Fibroblast of peridontal ligament (primary cell): ENCODE data around the gene MYRIP.
A peak's percentile ranks its signal among the peaks of the same experiment; 100 is the strongest.
"Not testable (repeated sequence)": the region's sequence is repeated elsewhere in the genome, so short reads cannot be mapped to it uniquely, and the experiment has no call there.

Source experiments
- DNase-seq: peaks from one replicate; pipeline ENCODE4 v3.0.0-alpha.2; 2010; ENCODE audit errors: extremely low read depth

Gene MYRIP

DNA sequence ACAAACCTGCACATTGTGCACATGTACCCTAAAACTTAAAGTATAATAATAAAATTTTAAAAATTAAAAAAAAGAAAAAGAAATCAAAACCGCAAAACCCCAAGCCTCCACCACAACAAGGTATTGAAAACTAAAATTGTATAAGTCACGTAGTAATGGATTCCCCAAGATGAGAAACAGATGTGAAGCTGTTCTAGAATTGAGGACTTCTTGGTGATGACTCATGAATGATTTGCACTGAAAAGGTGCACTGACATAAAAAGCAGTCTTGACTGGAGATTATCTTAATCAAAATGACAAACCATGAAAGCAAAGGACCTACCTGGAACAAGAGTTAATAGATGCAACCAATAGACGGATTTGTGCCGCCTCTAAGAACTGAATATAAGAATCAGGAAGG, 225.8 kb downstream of the MYRIP start:
- peak; percentile 79 for DNase-seq

DNA sequence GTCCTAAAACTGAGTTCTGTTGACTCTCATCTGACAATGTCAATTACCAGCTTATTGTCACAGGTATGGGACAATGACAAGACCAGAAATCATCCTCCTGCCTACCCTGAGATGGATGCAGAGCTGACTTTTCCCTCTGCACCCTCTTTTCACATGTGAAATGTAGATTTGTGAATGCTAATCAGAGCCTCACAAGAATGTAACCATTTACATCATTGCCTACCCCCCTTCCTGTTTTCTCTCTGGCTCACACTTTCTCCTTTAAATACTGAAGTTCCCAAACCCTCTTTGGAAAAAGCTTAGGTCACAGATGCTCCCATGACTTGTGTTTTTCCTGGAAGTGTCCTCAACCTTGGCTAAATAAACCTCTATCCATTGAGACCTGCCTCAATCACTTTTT, 228.2 kb downstream of the MYRIP start:
- no peak for DNase-seq

DNA sequence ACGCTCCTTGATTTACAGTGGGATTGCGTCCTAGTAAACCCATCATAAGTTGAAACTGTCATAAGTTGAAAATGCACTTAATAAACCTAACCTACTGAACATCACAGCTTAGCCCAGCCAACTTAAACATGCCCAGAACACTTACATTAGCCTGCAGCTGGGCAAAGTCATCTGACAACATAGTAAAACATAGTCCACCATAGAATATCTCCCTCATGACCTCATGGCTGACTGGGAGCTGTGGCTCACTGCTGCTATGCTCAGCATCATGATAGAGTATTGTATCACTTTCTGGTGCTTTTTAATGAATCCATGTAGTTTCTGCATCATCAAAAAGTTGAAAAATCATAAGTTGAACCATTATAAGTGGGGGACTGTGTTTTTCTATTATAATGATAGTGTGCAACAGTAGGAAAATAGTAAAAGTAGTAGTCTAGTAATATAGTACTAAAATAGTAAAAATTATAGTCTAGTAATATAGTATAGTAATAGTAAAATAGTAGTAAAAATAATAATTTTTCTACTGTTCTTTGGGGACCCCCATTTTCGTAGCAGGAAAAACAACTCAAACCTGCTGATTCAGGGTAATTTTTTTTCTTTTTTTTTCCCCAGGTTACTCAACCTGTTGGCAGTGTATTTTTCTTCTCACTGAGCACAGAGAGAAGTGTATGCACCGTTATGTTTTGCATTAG, 233.5 kb downstream of the MYRIP start:
- peak; percentile 72 for DNase-seq

DNA sequence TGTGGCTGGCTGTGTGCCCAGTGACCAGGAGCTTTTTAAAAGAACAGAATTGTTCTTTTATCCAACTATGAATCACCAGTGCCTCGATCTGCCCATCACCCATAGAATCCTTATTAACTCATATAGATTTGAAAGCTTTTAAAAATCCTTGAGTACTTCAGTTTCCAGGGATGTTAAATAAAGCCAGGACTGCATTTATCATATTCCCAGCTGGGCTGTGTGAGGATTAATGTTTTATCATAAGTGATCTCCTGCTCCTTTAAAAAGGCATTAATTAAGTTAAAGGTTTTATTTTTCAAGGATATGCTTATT, 234.0 kb downstream of the MYRIP start:
- DNase-seq, result peak; percentile 86

DNA sequence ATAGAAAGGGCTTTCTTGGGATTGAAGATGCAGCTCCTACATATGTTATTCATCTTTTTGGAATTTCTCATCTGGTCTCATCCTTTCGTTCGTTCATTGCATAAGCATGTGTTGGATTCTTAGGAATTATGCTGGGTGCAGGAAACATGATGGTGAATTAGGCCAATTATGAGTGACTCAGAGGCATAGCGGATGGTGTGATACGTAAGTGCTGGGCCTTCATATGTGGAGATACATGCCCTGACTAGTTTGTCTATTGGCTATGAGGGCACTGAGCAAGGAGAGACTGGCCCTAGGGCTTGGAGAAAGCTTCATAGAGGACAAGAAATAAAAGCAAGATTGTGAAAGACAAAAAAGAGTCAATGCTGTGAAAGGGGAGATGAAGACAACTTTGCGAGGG, 235.1 kb downstream of the MYRIP start:
- peak; percentile 96 for DNase-seq

DNA sequence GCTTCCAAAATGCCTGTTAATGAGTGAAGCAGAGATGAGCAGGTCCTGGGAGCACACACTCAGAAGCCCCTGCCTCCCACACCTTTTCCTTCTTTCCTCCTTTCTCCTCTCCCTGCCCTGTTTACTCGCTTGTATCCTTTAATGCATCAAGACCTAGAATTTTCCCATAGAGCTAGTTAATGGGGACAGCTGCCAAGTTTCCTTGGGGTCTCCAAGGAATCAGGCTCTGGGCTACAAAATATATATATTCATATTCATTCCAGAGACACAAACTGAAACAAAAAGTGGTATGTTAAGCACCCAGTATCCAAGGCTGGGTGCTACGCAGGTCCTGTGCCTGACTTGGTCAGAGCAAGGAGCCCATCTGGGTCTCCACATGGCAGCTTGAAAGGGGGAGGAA, 235.6 kb downstream of the MYRIP start:
- peak; percentile 21 for DNase-seq

DNA sequence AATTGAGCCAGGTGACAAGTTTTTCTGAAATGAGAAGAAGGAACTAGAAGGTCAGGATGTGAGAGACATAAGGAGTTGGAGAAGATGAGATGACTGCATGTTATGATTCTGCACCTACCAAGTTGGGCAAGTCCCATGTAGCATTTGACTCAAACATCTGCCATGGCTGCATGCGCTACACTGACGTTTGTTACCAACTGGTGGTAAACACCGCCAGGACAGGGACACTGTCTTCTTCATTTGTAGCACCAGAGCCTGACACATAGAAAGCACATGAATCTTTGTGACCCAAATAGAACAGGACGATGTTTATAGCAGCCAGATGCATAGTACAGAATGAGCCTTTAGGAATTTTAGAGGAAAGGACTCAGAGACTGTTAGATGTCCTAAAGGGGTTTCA, 236.7 kb downstream of the MYRIP start:
- DNase-seq, result no peak

DNA sequence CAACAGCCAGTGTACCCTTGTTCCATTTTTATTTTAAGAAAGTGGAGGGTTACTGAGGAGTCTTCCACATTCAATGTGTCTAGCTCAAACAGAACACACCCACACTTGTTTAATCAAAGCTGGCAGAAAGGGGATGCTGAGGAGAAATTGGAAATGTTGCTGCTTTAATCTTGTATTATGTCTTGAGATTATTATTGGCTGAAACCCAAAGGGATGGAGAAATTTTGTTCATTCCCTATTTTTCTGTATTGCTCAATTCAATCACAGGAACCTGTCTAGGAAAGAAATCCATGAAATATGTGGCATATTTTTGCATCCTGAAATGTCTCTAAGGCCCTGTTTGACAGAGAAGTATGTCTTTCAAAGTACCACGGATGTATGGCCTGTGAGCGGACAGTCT, 238.0 kb downstream of the MYRIP start:
- DNase-seq, result peak; percentile 56

DNA sequence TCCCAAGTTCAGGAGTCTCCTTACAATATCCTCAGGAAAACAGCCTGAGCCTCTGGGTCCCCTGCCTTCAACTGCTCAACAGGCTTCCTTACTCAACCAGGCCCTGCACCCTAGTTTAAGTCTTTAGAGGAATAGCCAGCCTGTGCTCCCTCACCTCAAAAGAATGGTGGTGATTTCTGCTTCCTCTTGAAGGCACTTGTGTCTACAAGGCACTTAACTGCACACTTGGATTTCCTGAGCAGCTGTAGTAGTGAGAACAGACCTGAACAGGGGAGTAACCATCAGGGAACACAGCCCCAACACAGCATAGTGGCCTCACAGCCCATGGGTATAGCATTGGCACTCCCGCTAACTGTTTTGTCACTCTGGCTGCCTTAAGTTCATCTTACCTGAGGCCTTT, 244.3 kb downstream of the MYRIP start:
- DNase-seq, result no peak

DNA sequence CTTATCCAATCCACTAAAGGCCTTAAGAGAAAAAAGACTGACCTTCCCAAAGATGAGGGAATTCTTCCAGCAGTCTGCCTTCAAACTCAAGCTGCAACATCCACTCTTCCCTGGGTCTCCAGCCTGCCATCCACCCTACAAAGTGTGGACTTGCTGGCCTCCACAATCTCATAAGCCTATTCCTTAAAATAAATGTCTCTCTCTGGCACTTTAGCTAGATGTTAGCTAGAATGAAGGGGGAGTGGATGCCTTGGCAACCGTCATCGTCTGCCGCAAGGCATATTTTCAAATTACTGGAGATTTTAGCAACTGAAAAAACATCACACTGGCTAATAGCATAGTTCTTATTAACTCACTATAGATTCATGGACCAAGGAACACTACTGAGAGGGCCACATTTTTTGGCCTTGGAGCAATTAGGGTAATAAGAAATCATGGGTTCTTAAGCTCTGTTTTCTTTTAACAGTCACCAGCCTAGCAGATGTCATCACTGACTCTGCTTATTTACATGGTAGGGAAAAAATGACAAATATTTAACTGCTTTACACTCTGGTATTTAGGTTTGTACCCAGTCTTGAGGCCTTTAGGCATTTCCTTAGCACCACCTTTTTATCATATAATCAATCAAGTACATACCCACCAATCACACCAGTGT, 245.3 kb downstream of the MYRIP start:
- peak; percentile 75 for DNase-seq

DNA sequence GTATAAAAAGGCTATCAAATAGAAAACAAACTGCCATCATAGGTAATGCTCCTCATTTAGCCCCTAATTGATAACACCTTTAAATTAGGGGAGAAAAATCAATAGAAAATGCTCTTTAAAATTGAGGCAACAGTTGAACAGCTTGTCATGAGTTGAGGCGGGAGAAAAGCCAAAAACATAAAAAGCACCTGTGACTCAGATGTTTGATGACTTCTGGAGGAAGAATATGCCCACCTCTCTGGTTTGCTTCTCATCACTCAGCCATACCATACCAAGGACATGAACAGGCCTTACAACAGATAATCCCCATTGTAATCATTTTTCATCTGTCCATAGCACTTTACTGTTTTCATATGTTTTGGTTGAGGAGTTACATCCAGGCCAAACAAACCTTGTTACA, 246.0 kb downstream of the MYRIP start:
- no peak for DNase-seq

DNA sequence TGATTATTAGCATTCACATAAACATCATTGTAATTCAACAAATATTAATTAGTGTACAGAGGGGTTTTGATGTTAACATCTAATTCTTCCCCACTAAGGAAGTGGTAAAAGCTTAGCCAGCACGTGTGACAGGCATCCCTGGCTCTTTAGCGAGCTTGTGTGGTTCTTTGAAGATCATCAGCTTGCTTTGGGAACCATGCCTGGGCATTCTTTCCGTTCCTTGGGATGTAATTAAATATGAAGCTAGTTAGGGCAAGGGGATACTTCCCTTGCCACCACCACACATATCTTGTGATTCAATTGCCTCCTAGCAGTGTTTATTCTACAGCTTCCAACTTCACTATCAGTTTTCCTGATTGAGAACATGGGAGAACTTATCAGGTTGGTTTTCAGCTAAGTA, 246.5 kb downstream of the MYRIP start:
- DNase-seq, result peak; percentile 72

DNA sequence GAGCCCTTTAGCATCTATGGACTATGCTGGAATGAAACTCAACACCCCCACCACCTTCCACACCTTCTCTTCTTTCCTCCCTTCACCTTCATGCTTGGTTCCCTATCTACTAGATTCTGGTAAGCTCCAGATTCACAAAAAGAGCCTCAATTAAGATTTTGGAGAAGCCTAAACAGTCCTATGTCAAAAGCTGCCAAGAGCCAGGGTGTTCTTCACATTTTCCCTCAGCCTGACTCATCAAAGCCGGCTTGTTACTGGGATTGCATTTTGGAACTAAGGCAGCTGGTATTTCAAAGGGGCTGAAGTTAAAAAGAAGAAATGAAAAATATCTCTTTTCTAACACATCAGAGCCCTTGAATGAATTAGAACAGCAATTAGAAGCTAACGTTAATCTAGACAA, 247.7 kb downstream of the MYRIP start:
- peak; percentile 83 for DNase-seq

DNA sequence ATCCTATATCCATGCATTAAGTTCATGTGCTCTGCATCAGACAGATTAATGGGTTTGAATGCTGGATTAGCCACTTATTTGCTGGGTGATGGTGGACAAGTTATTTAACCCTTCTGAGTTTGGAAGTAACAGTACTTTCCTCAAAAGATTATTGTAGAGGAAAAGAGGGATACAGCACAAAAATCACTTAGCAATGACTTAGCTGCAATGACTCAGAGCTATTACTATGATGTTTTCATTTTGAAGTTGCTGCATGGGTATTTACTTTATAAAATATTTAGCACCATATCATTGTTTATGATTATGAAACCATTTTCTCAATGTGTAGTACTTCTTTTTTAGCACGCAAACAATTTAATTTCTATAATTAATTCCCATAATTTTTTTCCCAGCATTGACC, 248.4 kb downstream of the MYRIP start:
- DNase-seq, result peak; percentile 47

DNA sequence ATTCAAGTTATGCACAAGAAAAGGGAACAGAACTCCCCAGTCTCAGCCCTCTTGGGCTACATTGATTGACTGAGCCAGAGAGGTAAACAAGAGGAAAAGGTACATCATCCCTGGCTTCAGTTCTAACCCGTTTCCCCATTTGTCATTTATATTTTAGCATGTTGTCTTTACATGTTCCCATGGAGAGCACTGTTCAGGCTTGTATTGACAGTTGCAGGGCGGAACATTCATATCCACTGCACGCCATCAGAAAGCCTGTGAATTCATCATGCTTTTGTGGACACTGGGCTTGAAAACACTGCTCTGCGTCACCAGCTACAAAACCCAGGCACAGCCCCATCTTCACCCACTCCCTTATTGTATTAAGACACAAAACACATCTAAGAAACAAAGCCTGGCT, 259.2 kb downstream of the MYRIP start:
- no peak for DNase-seq

DNA sequence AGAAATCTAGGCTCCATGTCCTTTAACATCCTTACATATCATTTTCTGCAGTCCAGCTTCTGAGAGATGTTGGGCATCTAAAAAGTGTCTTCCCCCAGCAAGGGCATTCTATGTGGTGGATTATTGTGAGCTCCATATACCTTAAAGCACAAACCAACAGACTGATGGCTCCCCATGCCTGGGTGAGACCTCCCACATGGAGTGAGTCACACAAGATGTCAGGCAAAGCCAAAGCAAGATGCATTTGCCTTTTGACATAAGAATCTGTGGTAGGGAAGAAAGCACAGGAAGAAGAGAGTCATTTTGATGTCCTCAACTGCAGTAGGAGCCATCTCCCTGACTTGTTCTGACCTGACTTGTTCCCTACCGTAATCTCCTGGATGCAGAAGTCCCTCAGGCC, 261.4 kb downstream of the MYRIP start:
- peak; percentile 16 for DNase-seq

DNA sequence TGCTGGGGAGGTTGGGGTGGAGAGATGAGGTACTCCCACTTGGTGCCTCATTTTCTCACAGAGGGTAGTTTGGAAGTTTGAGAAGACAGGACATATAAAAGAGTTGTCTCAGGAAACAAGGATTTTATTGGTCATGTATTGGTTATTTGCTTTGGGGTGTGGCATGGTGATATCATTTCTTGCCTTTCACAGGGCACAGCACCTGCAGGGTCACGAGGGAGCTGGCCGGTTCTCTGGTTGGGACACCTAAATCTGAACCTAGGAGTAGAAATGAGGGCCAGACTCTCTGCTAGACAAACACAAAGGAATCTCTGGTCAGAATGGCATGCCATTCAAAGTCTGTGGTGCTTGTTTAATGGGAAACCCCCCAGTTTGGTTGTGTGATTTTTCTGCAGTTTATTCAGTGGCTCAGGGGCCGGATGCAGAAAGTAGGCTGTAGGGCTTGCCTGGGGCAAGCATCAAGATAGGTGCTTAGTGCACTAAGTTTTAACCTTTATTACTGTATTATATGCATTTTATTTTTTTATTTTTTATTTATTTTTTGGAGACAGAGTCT, 262.4 kb downstream of the MYRIP start:
- no peak for DNase-seq

DNA sequence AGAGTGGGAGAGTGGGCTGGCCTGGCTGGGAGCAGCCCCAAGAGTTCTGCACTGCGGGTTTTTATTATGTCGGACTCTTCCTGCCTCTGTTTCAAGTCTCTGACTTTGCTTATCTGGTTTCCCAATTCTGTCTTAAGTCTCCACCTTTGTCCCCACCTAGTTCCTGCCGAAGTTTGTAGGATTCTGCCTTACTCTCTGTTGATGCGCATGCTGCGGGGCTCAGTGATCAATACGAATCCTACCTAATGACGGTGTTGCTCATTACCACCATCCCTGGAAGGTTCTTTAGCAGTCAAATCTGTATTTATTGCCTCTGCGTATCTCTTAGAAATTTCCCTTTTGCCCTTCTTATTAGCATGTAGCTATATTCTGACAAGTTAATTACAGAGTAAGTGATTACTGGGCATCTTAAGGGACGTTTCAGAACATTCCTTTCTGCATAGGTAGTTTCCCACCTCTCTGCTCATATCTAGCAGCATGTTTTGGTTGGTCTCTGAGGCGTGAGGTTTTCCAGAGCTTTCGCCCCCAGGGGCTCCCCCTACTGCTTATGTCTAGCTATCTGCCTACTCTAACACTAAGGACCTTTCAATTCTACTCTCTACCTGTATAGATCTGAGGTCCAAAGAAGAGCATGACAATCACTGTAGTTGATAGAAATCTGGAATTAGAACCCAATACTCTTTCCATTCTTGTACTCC, 264.1 kb downstream of the MYRIP start:
- no peak for DNase-seq

DNA sequence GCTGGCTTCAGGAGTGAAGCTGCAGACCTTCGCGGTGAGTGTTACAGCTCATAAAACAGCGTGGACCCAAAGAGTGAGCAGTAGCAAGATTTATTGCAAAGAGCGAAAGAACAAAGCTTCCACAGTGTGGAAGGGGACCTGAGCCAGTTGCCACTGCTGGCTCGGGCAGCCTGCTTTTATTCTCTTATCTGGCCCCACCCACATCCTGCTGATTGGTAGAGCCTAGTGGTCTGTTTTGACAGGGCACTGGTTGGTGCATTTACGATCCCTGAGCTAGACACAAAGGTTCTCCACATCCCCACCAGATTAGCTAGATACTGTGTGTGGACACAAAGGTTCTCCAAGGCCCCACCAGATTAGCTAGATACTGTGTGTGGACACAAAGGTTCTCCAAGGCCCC, 267.7 kb downstream of the MYRIP start:
- DNase-seq, result not testable (repeated sequence)

DNA sequence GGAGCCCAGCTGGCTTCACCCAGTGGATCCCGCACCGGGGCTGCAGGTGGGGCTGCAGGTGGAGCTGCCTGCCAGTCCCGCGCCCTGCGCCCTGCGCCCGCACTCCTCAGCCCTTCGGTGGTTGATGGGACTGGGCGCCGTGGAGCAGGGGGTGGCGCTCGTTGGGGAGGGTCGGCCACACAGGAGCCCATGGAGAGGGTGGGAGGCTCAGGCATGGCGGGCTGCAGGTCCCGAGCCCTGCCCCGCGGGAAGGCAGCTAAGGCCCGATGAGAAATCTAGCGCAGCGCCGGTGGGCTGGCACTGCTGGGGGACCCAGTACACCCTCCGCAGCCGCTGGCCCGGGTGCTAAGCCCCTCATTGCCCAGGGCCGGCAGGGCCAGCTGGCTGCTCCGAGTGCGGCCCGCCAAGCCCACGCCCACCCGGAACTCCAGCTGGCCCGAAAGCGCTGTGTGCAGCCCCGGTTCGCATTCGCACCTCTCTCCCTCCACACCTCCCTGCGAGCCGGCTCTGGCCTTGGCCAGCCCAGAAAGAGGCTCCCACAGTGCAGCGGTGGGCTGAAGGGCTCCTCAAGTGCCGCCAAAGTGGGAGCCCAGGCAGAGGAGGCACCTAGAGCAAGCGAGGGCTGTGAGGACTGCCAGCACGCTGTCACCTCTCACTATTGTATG, 268.6 kb downstream of the MYRIP start:
- DNase-seq, result not testable (repeated sequence)

DNA sequence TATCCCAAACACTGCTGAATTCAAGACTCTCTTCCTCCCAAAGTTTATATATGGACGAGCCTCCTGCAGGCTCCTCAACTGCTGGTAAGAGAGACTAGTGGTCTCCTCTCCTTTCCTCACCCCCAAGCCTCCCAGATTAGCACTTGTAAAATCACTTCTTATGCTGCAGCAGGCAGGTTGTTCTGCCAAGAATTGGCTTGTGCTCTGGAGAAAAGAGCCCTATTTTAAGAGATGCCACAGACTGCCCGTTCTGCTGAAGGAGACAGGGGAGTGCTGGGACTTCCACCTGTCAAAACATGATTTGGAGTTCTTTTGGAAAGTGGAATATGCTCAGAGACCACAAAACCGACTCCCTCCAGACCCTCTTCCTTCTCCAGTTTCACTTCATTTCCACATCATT, 269.2 kb downstream of the MYRIP start:
- no peak for DNase-seq

DNA sequence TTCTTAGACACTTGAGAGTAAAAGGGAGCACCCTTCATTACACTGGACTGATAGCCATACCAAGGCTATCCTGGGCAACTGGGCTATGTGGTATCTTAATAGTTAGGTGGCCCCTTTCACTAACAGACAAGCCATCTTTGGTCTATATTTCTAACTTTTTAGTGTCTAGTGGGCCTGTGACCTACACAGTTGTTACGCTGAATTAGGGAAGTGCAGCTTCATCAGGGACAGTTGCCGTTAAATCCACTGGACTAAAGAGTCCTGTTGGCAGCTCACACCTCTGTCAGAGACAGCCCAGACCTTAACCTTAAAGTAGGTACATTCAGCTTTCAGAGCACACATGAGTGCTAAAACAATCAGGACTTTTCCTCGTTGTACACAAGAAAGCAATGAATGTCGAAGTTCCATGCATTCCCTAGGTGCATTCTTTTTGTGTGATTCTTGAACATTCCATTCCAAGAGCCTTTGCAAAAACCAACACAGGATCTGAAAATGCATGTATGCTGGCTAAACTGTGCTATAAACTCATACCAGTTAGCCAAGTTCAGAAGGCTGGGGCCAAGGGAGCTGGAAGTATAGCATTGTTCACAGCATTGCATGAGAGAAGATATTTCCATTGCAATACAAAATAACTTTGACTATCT, 269.9 kb downstream of the MYRIP start:
- peak; percentile 92 for DNase-seq
